Activated effector memory CD4-positive, alpha-beta T cell treated with Interleukin-2 at 50 U/mL for 16 hours (primary cell): ENCODE data around the gene LLGL2.
"Not testable (repeated sequence)": the region's sequence is repeated elsewhere in the genome, so short reads cannot be mapped to it uniquely, and the experiment has no call there.

ENCODE experiments used
- DNase-seq: peaks from one replicate; pipeline ENCODE4 v3.0.0-alpha.2; 2020

LLGL2 gene

GRCh38 chr17:75507733-75508719 is 17.5 kb upstream of the LLGL2 start:
- DNase-seq = no peak

- no peak for DNase-seq
These were observed 16.6 kb upstream of the LLGL2 start for GRCh38 chr17:75508931-75509361.

- no peak for DNase-seq
These were observed 15.8 kb upstream of the LLGL2 start for GRCh38 chr17:75509528-75510258.

GRCh38 chr17:75511270-75511609 is 14.3 kb upstream of the LLGL2 start:
- DNase-seq = no peak

GRCh38 chr17:75511610-75512575 is 13.6 kb upstream of the LLGL2 start:
- no peak for DNase-seq

- DNase-seq = no peak
These were observed 12.4 kb upstream of the LLGL2 start for GRCh38 chr17:75512926-75513640.

- no peak for DNase-seq
These were observed 11.9 kb upstream of the LLGL2 start for GRCh38 chr17:75513641-75514000.

GRCh38 chr17:75514299-75514918 is 11.1 kb upstream of the LLGL2 start:
- DNase-seq = no peak

GRCh38 chr17:75514919-75515495 is 10.5 kb upstream of the LLGL2 start:
- DNase-seq = no peak

- DNase-seq = peak; percentile 58
These were observed 9.8 kb upstream of the LLGL2 start, which contains the start of gene CASKIN2 for GRCh38 chr17:75515496-75516254. Gene CASKIN2 (minus strand): TSS chr17:75515537. CDS start chr17:75513804, 1,733 bp downstream.

GRCh38 chr17:75516255-75516618 is 9.3 kb upstream of the LLGL2 start, which contains the start of gene TSEN54:
Gene TSEN54 (plus strand): TSS chr17:75516528. CDS start chr17:75516561, 33 bp downstream.
- DNase-seq = peak; percentile 95

- DNase-seq = no peak
These were observed 8.7 kb upstream of the LLGL2 start for GRCh38 chr17:75516619-75517296.

- DNase-seq = no peak
These were observed 8.1 kb upstream of the LLGL2 start for GRCh38 chr17:75517297-75517865.

- DNase-seq = peak; percentile 32
These were observed 7.3 kb upstream of the LLGL2 start for GRCh38 chr17:75518201-75518600.

- no peak for DNase-seq
These were observed 6.4 kb upstream of the LLGL2 start for GRCh38 chr17:75518983-75519537.

GRCh38 chr17:75520413-75520812 is 5.1 kb upstream of the LLGL2 start:
- not testable (repeated sequence) for DNase-seq

- no peak for DNase-seq
These were observed 4.2 kb upstream of the LLGL2 start for GRCh38 chr17:75521290-75521689.

GRCh38 chr17:75521951-75522727 is 3.4 kb upstream of the LLGL2 start:
- no peak for DNase-seq
